DMS114 treated with DMSO at 0.1 percent for 48 hours (cell line): Measurements from ENCODE around the gene GBF1.
"Not testable (repeated sequence)": the region's sequence is repeated elsewhere in the genome, so short reads cannot be mapped to it uniquely, and the experiment has no call there.

Experiments
- DNase-seq: peaks from one replicate; lab custom pipeline; 2025; ENCODE audit not compliant: unreplicated experiment; lab: John Stamatoyannopoulos, UW

GBF1 gene

GRCh38 chr10:102300912-102301311 is 55.6 kb downstream of the GBF1 start:
- not testable (repeated sequence) for DNase-seq

GRCh38 chr10:102301332-102301731 is 56.0 kb downstream of the GBF1 start:
- not testable (repeated sequence) for DNase-seq

- no peak for DNase-seq
These were observed 57.3 kb downstream of the GBF1 start for GRCh38 chr10:102302611-102303010.

- DNase-seq: no peak
These were observed 60.7 kb downstream of the GBF1 start for GRCh38 chr10:102306006-102306405.

- no peak for DNase-seq
These were observed 61.4 kb downstream of the GBF1 start for GRCh38 chr10:102306710-102307109.

- DNase-seq: not testable (repeated sequence)
These were observed 63.0 kb downstream of the GBF1 start for GRCh38 chr10:102308318-102308717.

- no peak for DNase-seq
These were observed 63.9 kb downstream of the GBF1 start for GRCh38 chr10:102309236-102309635.

GRCh38 chr10:102309916-102310315 is 64.6 kb downstream of the GBF1 start:
- no peak for DNase-seq

- DNase-seq: no peak
These were observed 65.2 kb downstream of the GBF1 start for GRCh38 chr10:102310361-102311024.

GRCh38 chr10:102311025-102311420 is 65.7 kb downstream of the GBF1 start:
- no peak for DNase-seq

- no peak for DNase-seq
These were observed 67.4 kb downstream of the GBF1 start for GRCh38 chr10:102312683-102313082.

GRCh38 chr10:102313221-102313896 is 68.0 kb downstream of the GBF1 start:
- no peak for DNase-seq

- DNase-seq: no peak
These were observed 69.5 kb downstream of the GBF1 start for GRCh38 chr10:102314801-102315200.

- no peak for DNase-seq
These were observed 71.1 kb downstream of the GBF1 start for GRCh38 chr10:102316421-102316820.

- DNase-seq: no peak
These were observed 77.6 kb downstream of the GBF1 start for GRCh38 chr10:102322914-102323313.

- no peak for DNase-seq
These were observed 78.7 kb downstream of the GBF1 start for GRCh38 chr10:102324061-102324460.

GRCh38 chr10:102326031-102326430 is 80.7 kb downstream of the GBF1 start:
- no peak for DNase-seq

- no peak for DNase-seq
These were observed 81.7 kb downstream of the GBF1 start for GRCh38 chr10:102327002-102327401.

- no peak for DNase-seq
These were observed 82.3 kb downstream of the GBF1 start for GRCh38 chr10:102327641-102328040.

GRCh38 chr10:102332772-102333171 is 87.4 kb downstream of the GBF1 start:
- no peak for DNase-seq

GRCh38 chr10:102334101-102334500 is 88.8 kb downstream of the GBF1 start:
- no peak for DNase-seq

- DNase-seq: no peak
These were observed 89.9 kb downstream of the GBF1 start for GRCh38 chr10:102335184-102335583.
